ENCODE measurements around the gene ATP4B. TPM values are rescaled to one million over a fixed set of nuclear protein-coding genes. Genes with fewer than 3 reads are reported as not detected.

Gene ATP4B
- polyA plus RNA-seq, 2 of the 4 experiments (the other 2 are of a cell fraction), result not detected

DNA sequence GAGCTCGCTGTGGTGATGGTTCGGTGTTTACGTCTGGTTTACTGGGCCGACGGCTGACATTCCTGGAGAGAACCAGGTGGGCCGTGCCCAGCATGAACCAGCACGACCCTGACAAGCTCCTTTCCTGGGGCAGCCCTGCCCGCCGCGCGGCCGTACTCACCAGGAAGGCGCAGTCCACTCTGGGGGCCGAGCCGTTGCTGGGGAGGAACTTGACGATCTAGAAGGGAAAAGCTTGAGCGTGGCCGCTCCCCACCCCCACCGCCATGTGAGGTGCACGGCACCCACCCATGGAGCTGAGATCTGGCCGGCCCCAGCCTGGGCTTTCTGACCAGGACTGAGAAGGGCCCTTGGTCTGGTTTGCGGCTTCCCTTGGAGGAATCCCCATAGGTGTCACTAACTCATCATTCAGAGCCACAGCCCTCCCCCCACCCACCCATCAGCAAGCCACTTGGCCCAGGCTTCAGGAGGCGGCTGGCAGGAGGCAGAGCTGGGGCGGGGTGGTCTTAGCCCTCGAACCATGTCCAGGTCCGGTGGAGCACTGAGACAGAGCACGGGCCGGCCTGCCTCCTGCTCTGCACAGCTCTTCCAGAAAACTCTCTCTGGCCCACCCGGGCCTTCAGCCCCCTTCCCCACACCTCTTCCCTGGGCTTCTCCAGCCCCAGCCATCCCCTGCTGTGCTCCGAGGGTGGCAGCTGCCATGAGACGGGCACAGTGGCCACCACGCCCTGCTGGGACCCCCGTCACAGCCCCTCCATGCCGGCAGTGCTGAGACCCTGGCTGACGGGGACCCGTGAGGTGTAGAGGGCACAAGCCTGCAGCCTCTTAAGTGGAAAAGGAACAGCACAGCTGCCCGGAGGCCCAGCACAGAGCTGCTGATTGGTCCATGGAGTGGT lies 6.2 kb downstream of the ATP4B start (continued):
- TF ChIP-seq, protein P1, sequence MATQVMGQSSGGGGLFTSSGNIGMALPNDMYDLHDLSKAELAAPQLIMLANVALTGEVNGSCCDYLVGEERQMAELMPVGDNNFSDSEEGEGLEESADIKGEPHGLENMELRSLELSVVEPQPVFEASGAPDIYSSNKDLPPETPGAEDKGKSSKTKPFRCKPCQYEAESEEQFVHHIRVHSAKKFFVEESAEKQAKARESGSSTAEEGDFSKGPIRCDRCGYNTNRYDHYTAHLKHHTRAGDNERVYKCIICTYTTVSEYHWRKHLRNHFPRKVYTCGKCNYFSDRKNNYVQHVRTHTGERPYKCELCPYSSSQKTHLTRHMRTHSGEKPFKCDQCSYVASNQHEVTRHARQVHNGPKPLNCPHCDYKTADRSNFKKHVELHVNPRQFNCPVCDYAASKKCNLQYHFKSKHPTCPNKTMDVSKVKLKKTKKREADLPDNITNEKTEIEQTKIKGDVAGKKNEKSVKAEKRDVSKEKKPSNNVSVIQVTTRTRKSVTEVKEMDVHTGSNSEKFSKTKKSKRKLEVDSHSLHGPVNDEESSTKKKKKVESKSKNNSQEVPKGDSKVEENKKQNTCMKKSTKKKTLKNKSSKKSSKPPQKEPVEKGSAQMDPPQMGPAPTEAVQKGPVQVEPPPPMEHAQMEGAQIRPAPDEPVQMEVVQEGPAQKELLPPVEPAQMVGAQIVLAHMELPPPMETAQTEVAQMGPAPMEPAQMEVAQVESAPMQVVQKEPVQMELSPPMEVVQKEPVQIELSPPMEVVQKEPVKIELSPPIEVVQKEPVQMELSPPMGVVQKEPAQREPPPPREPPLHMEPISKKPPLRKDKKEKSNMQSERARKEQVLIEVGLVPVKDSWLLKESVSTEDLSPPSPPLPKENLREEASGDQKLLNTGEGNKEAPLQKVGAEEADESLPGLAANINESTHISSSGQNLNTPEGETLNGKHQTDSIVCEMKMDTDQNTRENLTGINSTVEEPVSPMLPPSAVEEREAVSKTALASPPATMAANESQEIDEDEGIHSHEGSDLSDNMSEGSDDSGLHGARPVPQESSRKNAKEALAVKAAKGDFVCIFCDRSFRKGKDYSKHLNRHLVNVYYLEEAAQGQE (IDR thresholded peaks at IDR 0.05), result no peak
- no peak for TF ChIP-seq RNF2 (IDR thresholded peaks at IDR 0.05; ENCODE audit: borderline replicate concordance, low read depth)

DNA sequence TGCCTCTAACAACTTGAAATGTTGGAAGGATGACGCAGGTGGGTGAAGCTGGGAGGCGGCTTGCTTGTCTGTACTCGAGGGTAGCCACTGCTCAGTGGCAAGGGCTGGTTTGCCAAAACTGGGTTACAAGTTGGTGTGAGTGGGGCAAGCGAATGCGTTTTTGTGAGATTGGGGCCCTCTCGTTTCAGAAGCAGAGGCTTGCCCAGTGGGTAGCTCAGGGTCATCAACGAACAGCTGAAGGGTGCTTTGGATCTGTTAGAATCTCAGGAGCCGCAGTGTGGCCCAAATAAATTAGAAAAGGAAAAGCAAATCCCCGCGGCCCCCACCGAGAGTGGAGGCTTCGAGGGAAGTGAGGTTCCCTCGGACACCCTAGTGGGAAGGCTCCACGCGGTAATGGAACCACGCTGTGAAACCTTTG lies 7.3 kb downstream of the ATP4B start:
- Histone ChIP-seq H3K4me2 (no peak overlapping the region), H3K9me3 (peaks cover under 1% of the 10 kb centered on the region; the same call in 1 of the 3 replicates), H3K4me3 (no peak overlapping the region), H3K4me1 (peaks cover 9% of the 10 kb centered on the region), H3K27ac (no peak overlapping the region)
- ChIA-PET POLR2A (no interaction called here), CTCF (interaction anchor here (1.2 to 1.4 kb wide), 2 partner anchors 12 to 30 kb away, joined by 3 read pairs; no protein-coding TSS in a partner anchor)
- FAIRE-seq (no peak), ATAC-seq (no peak), DNase-seq (ENCODE audit: low read depth in 1 of 2, low spot score in 1 of 2) (no peak)
- WGBS (ENCODE audit: missing lambda C conversion rate), result 80% methylated on average over 16 of the region's 16 CpGs
- TF ChIP-seq ZNF302 (CRISPR knock-in tag; IDR thresholded peaks at IDR 0.05) (no peak), EHMT2 (IDR thresholded peaks at IDR 0.05; ENCODE audit: low read depth) (no peak), CTCF (IDR thresholded peaks at IDR 0.05) (no peak), FOSL2 (IDR thresholded peaks at IDR 0.05) (no peak), FOSL2 (CRISPR knock-in tag; IDR thresholded peaks at IDR 0.05) (no peak)

DNA sequence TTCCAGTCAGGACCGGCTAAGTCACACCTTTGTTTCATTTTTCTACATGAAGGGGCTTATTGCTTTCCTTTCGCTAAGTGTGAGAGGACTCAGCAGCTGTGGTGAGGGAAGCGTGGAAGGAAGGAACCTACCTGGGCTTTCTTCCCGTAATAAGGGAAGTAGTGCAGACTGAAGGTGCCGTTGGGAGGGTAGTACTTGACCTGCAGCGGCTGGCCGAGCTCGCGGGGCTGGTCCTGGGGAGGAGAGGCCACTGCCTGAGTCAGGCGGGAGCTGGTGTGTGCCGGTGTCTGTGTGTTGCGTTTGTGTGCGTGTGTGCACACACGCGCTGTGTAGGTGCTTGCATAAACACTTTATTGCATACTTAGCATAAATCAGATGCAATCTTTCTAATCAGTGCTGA lies 7.7 kb downstream of the ATP4B start:
- no peak overlapping the region for H3K4me2 ChIP-seq
- WGBS (ENCODE audit: missing lambda C conversion rate), result 85% methylated on average over 11 of the region's 15 CpGs
- no peak overlapping the region for H3K4me3 ChIP-seq
- ChIA-PET POLR2A (no interaction called here), CTCF (interaction anchor here (1.2 to 1.4 kb wide), 2 partner anchors 11 to 29 kb away, joined by 3 read pairs; no protein-coding TSS in a partner anchor)
- ATAC-seq (no peak), DNase-seq (ENCODE audit: low read depth in 1 of 2, low spot score in 1 of 2) (no peak), FAIRE-seq (no peak)
- peaks cover 9% of the 10 kb centered on the region for H3K4me1 ChIP-seq
- TF ChIP-seq, protein P2, sequence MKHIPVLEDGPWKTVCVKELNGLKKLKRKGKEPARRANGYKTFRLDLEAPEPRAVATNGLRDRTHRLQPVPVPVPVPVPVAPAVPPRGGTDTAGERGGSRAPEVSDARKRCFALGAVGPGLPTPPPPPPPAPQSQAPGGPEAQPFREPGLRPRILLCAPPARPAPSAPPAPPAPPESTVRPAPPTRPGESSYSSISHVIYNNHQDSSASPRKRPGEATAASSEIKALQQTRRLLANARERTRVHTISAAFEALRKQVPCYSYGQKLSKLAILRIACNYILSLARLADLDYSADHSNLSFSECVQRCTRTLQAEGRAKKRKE (CRISPR knock-in tag; IDR thresholded peaks at IDR 0.05; ENCODE audit: low read depth), result no peak
- TF ChIP-seq MAFK (IDR thresholded peaks at IDR 0.05; ENCODE audit: partially characterized antibody), result peak; percentile 35
- no peak overlapping the region for H3K27ac ChIP-seq
- peaks cover 5% of the 10 kb centered on the region; the same call in 1 of the 3 replicates for H3K9me3 ChIP-seq

DNA sequence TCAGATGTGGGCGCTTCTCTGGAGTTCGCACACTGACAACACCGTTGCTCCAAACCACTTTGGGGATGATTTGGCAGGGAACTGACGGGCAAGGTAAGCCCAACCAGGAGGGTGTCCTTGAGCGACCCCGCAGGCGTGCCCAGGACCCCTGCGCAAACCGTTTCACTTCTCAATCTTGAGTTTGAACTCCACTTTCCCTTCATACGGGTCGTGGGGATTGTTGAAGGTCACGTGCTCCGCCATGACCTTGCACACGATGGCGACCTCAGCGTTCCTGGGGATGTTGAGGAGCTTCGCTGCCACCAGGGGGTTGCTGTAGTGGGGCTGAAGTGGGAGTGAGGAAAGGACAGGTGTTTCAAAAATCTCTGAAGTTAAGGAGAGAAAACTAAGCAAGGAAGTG lies 8.8 kb downstream of the ATP4B start:
- 87% methylated on average over 17 of the region's 17 CpGs for WGBS (ENCODE audit: missing lambda C conversion rate)
- no peak overlapping the region for H3K4me2 ChIP-seq
- TF ChIP-seq PBX3 (IDR thresholded peaks at IDR 0.05), result no peak
- no peak for TF ChIP-seq FOXS1 (CRISPR knock-in tag; IDR thresholded peaks at IDR 0.05)
- no peak for TF ChIP-seq NFE2L2 (conservative IDR thresholded peaks at IDR 0.05; ENCODE audit: low read length)
- TF ChIP-seq, protein P3, sequence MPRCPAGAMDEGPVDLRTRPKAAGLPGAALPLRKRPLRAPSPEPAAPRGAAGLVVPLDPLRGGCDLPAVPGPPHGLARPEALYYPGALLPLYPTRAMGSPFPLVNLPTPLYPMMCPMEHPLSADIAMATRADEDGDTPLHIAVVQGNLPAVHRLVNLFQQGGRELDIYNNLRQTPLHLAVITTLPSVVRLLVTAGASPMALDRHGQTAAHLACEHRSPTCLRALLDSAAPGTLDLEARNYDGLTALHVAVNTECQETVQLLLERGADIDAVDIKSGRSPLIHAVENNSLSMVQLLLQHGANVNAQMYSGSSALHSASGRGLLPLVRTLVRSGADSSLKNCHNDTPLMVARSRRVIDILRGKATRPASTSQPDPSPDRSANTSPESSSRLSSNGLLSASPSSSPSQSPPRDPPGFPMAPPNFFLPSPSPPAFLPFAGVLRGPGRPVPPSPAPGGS (IDR thresholded peaks at IDR 0.05), result no peak
- no peak for TF ChIP-seq CHD2 (IDR thresholded peaks at IDR 0.05; ENCODE audit: low read length, partially characterized antibody)
- TF ChIP-seq MAZ (IDR thresholded peaks at IDR 0.05; ENCODE audit: borderline replicate concordance, low read depth, low read length), result no peak
- no peak for TF ChIP-seq CBX2 (IDR thresholded peaks at IDR 0.05; ENCODE audit: borderline replicate concordance, low read depth)
- TF ChIP-seq POLR2A (IDR thresholded peaks at IDR 0.05; ENCODE audit: low read length), result no peak
- POLR2A ChIA-PET, result no interaction called here
- FAIRE-seq (no peak), DNase-seq (ENCODE audit: low read depth in 1 of 2, low spot score in 1 of 2) (no peak), ATAC-seq (no peak)
- CTCF ChIA-PET, result no interaction called here
- H3K4me3 ChIP-seq, result no peak overlapping the region
- peaks cover 15% of the 10 kb centered on the region for H3K9me3 ChIP-seq
- H3K27ac ChIP-seq, result no peak overlapping the region
- peaks cover 9% of the 10 kb centered on the region for H3K4me1 ChIP-seq
